HEK293 (cell line): ENCODE data around the gene GTF2F2.
A peak's percentile ranks its signal among the peaks of the same experiment; 100 is the strongest.

ENCODE experiments used
- CTCF ChIA-PET: fragments of 350-600 bp; formaldehyde crosslinking; extraction: SDS; loops from one replicate; lab custom pipeline; 2021; ENCODE audit warnings: antibody characterized with exemption; lab: Yijun Ruan, JAX
- POLR2A ChIA-PET: fragments of 300-600 bp; formaldehyde crosslinking; extraction: SDS; loops from one replicate; lab custom pipeline; 2020; ENCODE audit warnings: antibody characterized with exemption, inconsistent platforms; lab: Yijun Ruan, JAX
- H3K27ac ChIP-seq: fragments of 200-500 bp; sonication (Bioruptor generic); 2 replicates; pipeline ENCODE4 v1.5.1; 2014; ENCODE audit warnings: low read depth, low read length, control low read depth, inconsistent platforms; ENCODE audit errors: extremely low read depth
- H3K36me3 ChIP-seq, 2 experiments: fragments of 200-500 bp in 1 of 2; sonication (Bioruptor generic) in 1 of 2; 1 replicate in 1 of 2; 2 replicates in 1 of 2; pipeline ENCODE4 v1.5.1; 2014 to 2017; ENCODE audit warnings: inconsistent platforms in 2 of 2, low read length in 2 of 2; ENCODE audit not compliant: control insufficient read depth in 2 of 2, insufficient read depth in 1 of 2
- H3K4me1 ChIP-seq: fragments of 200-500 bp; sonication (Bioruptor generic); 2 replicates; pipeline ENCODE4 v1.5.1; 2014; ENCODE audit warnings: mild to moderate bottlenecking, low read length, inconsistent platforms; ENCODE audit not compliant: control insufficient read depth, insufficient read depth
- H3K4me3 ChIP-seq: 2 replicates; pipeline ENCODE4 v1.5.1; 2011; ENCODE audit warnings: low read depth, mild to moderate bottlenecking, control low read depth, low read length, moderate library complexity
- H3K9me3 ChIP-seq: fragments of 200-500 bp; sonication (Bioruptor generic); 2 replicates; pipeline ENCODE4 v1.5.1; 2014; ENCODE audit warnings: low read depth, low read length, inconsistent platforms; ENCODE audit not compliant: control insufficient read depth, insufficient read depth
- GLIS2 ChIP-seq: fragments of 450-650 bp; formaldehyde crosslinking; IDR thresholded peaks from 2 replicates; pipeline ENCODE4 v1.5.1; 2016; ENCODE audit warnings: missing biosample characterization, missing genetic modification characterization
- HOXC10 ChIP-seq: sonication (generic); formaldehyde crosslinking; IDR thresholded peaks from 2 replicates; pipeline ENCODE4 v1.8.1; 2023; ENCODE audit warnings: mild to moderate bottlenecking, missing genetic modification reagents
- HOXD13 ChIP-seq: sonication (generic); formaldehyde crosslinking; IDR thresholded peaks from 2 replicates; pipeline ENCODE4 v1.8.0; 2022; ENCODE audit warnings: missing genetic modification reagents, borderline replicate concordance
- KLF10 ChIP-seq: fragments of 450-650 bp; IDR thresholded peaks from 2 replicates; pipeline ENCODE4 v1.5.1; 2018; ENCODE audit warnings: missing biosample characterization, mild to moderate bottlenecking, missing genetic modification characterization
- PRDM6 ChIP-seq: fragments of 450-650 bp; formaldehyde crosslinking; IDR thresholded peaks from 2 replicates; pipeline ENCODE4 v1.5.1; 2017; ENCODE audit warnings: missing biosample characterization, missing genetic modification characterization
- SCRT2 ChIP-seq: fragments of 450-650 bp; formaldehyde crosslinking; IDR thresholded peaks from 2 replicates; pipeline ENCODE4 v1.5.1; 2016; ENCODE audit warnings: missing biosample characterization, missing genetic modification characterization
- TRIM28 ChIP-seq: IDR thresholded peaks from 2 replicates; pipeline ENCODE4 v1.6.1; 2011; ENCODE audit warnings: low read length, control low read depth, borderline replicate concordance
- TSHZ1 ChIP-seq: fragments of 450-650 bp; formaldehyde crosslinking; IDR thresholded peaks from 2 replicates; pipeline ENCODE4 v1.5.1; 2016; ENCODE audit warnings: missing biosample characterization, missing genetic modification characterization, borderline replicate concordance
- ZNF114 ChIP-seq: fragments of 450-650 bp; formaldehyde crosslinking; IDR thresholded peaks from 2 replicates; pipeline ENCODE4 v1.5.0; 2017; ENCODE audit warnings: missing biosample characterization, missing genetic modification characterization
- ZNF133 ChIP-seq: fragments of 450-650 bp; formaldehyde crosslinking; IDR thresholded peaks from 2 replicates; pipeline ENCODE4 v1.5.1; 2016; ENCODE audit warnings: missing biosample characterization, missing genetic modification characterization
- ZNF24 ChIP-seq: fragments of 450-650 bp; formaldehyde crosslinking; IDR thresholded peaks from 2 replicates; pipeline ENCODE4 v1.5.1; 2016; ENCODE audit warnings: missing biosample characterization, missing genetic modification characterization
- ZNF311 ChIP-seq: fragments of 450-650 bp; formaldehyde crosslinking; IDR thresholded peaks from 2 replicates; pipeline ENCODE4 v1.5.1; 2017; ENCODE audit warnings: missing biosample characterization, missing genetic modification characterization, borderline replicate concordance
- ZNF362 ChIP-seq: fragments of 450-650 bp; formaldehyde crosslinking; IDR thresholded peaks from 2 replicates; pipeline ENCODE4 v1.5.1; 2016; ENCODE audit warnings: missing biosample characterization, missing genetic modification characterization
- ZNF366 ChIP-seq: fragments of 450-650 bp; formaldehyde crosslinking; conservative IDR thresholded peaks from 2 replicates; pipeline ENCODE4 v1.5.1; 2016; ENCODE audit warnings: missing biosample characterization, missing genetic modification characterization
- ZNF513 ChIP-seq: fragments of 450-650 bp; IDR thresholded peaks from 2 replicates; pipeline ENCODE4 v1.5.1; 2018; ENCODE audit warnings: missing biosample characterization, missing genetic modification characterization
- ZNF514 ChIP-seq: fragments of 450-650 bp; formaldehyde crosslinking; IDR thresholded peaks from 2 replicates; pipeline ENCODE4 v1.5.1; 2016; ENCODE audit warnings: missing biosample characterization, missing genetic modification characterization
- ZNF777 ChIP-seq: fragments of 450-650 bp; formaldehyde crosslinking; IDR thresholded peaks from 2 replicates; pipeline ENCODE4 v1.5.1; 2017; ENCODE audit warnings: missing biosample characterization, missing genetic modification characterization, borderline replicate concordance
- ZNF843 ChIP-seq: fragments of 450-650 bp; formaldehyde crosslinking; IDR thresholded peaks from 2 replicates; pipeline ENCODE4 v1.5.1; 2016; ENCODE audit warnings: missing biosample characterization, missing genetic modification characterization
- ZSCAN16 ChIP-seq: fragments of 450-650 bp; formaldehyde crosslinking; IDR thresholded peaks from 2 replicates; pipeline ENCODE4 v1.5.1; 2016; ENCODE audit warnings: missing biosample characterization, missing genetic modification characterization
- TF ChIP-seq, protein P1 (sequence below): fragments of 450-650 bp; formaldehyde crosslinking; IDR thresholded peaks from 2 replicates; pipeline ENCODE4 v1.5.1; 2017; ENCODE audit warnings: missing biosample characterization, missing genetic modification characterization

Gene GTF2F2

GRCh38 chr13:45207319-45207718 lies 87.0 kb downstream of the GTF2F2 start:
- CTCF ChIA-PET, result interaction anchor here (1.1 kb wide), 1 partner anchor 164 kb away, joined by 4 read pairs; no protein-coding TSS in a partner anchor
- TF ChIP-seq ZNF133 (tag by site-specific recombination) (no peak), ZNF366 (0 out of 2 replicates have a peak, but pooled peaks have one; percentile 15), ZNF311 (tag by site-specific recombination) (no peak), ZNF777 (no peak), PRDM6 (peak; percentile 91)
- POLR2A ChIA-PET, result no interaction called here
- peaks cover 0 to 4% of the 10 kb centered on the region in 2 experiments; a peak in 1 of 3 replicates for H3K36me3 ChIP-seq
- H3K9me3 ChIP-seq, result no peaks in the 10 kb centered on the region
- H3K27ac ChIP-seq, result no peak overlapping the region
- 0 out of 2 replicates have a peak, but pooled peaks cover 6% of the 10 kb centered on the region for H3K4me1 ChIP-seq
- no peak overlapping the region for H3K4me3 ChIP-seq

- H3K4me1 ChIP-seq, result 0 out of 2 replicates have a peak, but pooled peaks cover 6% of the 10 kb centered on the region
- H3K4me3 ChIP-seq, result no peak overlapping the region
- CTCF ChIA-PET, result no interaction called here
- TF ChIP-seq ZNF843 (tag by site-specific recombination) (no peak), GLIS2 (tag by site-specific recombination) (no peak)
- H3K36me3 ChIP-seq, result peaks cover 0 to 4% of the 10 kb centered on the region in 2 experiments; a peak in 2 of 3 replicates
- no peaks in the 10 kb centered on the region for H3K9me3 ChIP-seq
- POLR2A ChIA-PET, result no interaction called here
- no peak overlapping the region for H3K27ac ChIP-seq
Observed at GRCh38 chr13:45208132-45208531, 87.8 kb downstream of the GTF2F2 start.

GRCh38 chr13:45209229-45209628 lies 88.9 kb downstream of the GTF2F2 start:
- Histone ChIP-seq H3K4me3 (no peak overlapping the region), H3K4me1 (0 out of 2 replicates have a peak, but pooled peaks cover 6% of the 10 kb centered on the region), H3K27ac (no peak overlapping the region), H3K36me3 (peaks cover 0 to 4% of the 10 kb centered on the region in 2 experiments; a peak in 2 of 3 replicates), H3K9me3 (no peaks in the 10 kb centered on the region)
- POLR2A ChIA-PET, result no interaction called here
- TF ChIP-seq HOXC10 (CRISPR knock-in tag), result no peak
- TF ChIP-seq TRIM28, result no peak
- TF ChIP-seq ZSCAN16 (tag by site-specific recombination), result no peak
- TF ChIP-seq TSHZ1 (tag by site-specific recombination), result no peak
- 0 out of 2 replicates have a peak, but pooled peaks have one; percentile 43 for TF ChIP-seq ZNF24 (tag by site-specific recombination)
- TF ChIP-seq HOXD13 (CRISPR knock-in tag), result no peak
- TF ChIP-seq, protein P1, sequence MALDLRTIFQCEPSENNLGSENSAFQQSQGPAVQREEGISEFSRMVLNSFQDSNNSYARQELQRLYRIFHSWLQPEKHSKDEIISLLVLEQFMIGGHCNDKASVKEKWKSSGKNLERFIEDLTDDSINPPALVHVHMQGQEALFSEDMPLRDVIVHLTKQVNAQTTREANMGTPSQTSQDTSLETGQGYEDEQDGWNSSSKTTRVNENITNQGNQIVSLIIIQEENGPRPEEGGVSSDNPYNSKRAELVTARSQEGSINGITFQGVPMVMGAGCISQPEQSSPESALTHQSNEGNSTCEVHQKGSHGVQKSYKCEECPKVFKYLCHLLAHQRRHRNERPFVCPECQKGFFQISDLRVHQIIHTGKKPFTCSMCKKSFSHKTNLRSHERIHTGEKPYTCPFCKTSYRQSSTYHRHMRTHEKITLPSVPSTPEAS (tag by site-specific recombination), result no peak
- no peak for TF ChIP-seq ZNF114 (tag by site-specific recombination)
- no peak for TF ChIP-seq ZNF513
- TF ChIP-seq ZNF514 (tag by site-specific recombination), result no peak
- TF ChIP-seq ZNF362 (tag by site-specific recombination), result peak; percentile 48; the same call in 1 of the 2 replicates
- peak; percentile 48; the same call in 1 of the 2 replicates for TF ChIP-seq SCRT2 (tag by site-specific recombination)
- TF ChIP-seq KLF10 (tag by site-specific recombination), result no peak
- CTCF ChIA-PET, result no interaction called here
